Type B pancreatic cell (in vitro differentiated cells): ENCODE data around the gene HBG2. TPM values are rescaled to one million over a fixed set of nuclear protein-coding genes. Genes with fewer than 3 reads are reported as not detected.

Source experiments
- DNase-seq: peaks from one replicate; pipeline ENCODE4 v3.0.0; 2021; ENCODE audit warnings: mixed read lengths; ENCODE audit not compliant: unreplicated experiment; ENCODE audit errors: extremely low spot score
- H3K27ac Mint-ChIP-seq: 2 replicates; pipeline ENCODE4 v1.8.0; 2021; ENCODE audit warnings: mild to moderate bottlenecking, mixed read lengths
- H3K27me3 Mint-ChIP-seq: 2 replicates; pipeline ENCODE4 v1.8.0; 2021; ENCODE audit warnings: mixed read lengths
- H3K36me3 Mint-ChIP-seq: 2 replicates; pipeline ENCODE4 v1.8.0; 2021; ENCODE audit warnings: mixed read lengths
- H3K4me1 Mint-ChIP-seq: one replicate; pipeline ENCODE4 v1.8.0; 2021; ENCODE audit warnings: mixed read lengths; ENCODE audit not compliant: unreplicated experiment
- H3K4me3 Mint-ChIP-seq: 2 replicates; pipeline ENCODE4 v1.8.0; 2021; ENCODE audit warnings: mild to moderate bottlenecking, mixed read lengths
- H3K9me3 Mint-ChIP-seq: 2 replicates; pipeline ENCODE4 v1.8.0; 2021; ENCODE audit warnings: mixed read lengths
- CTCF ChIP-seq: fragments of 200-600 bp; sonication (generic); conservative IDR thresholded peaks from 2 replicates; pipeline ENCODE4 v1.5.0; 2021; ENCODE audit warnings: antibody characterized with exemption, mild to moderate bottlenecking
- total RNA-seq: library from RNA; stranded (reverse); gene quantifications from 2 replicates; pipeline ENCODE4 v1.2.1, GENCODE V29; 2021; ENCODE audit warnings: low replicate concordance

HBG2 gene
- total RNA-seq, 1 donor from 2014 or later: not detected

DNA sequence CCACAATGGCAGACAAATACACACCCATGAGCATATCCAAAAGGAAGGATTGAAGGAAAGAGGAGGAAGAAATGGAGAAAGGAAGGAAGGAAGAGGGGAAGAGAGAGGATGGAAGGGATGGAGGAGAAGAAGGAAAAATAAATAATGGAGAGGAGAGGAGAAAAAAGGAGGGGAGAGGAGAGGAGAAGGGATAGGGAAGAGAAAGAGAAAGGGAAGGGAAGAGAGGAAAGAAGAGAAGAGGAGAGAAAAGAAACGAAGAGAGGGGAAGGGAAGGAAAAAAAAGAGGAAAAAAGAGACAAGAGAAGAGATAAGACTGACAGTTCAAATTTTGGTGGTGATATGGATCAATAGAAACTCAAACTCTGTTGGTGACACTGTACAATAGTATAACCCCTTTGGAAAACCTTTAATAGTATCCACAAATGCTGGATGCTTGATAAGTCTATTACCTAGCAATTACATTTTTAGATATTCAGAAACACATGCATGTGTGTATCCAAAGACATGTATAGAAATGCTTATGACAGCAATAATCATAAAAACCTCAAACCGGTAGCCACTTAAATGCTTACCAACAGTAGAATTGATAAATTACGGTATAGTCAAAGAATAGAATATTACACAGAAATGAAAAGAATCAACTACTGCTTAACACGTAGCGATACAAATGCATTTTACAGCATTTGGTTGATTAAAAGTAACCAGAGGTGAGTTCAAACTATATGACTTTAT is 19.1 kb downstream of the HBG2 start:
- H3K9me3 Mint-ChIP-seq: no peaks in the 10 kb centered on the region
- DNase-seq: no peak
- H3K36me3 Mint-ChIP-seq: no peaks in the 10 kb centered on the region
- H3K27ac Mint-ChIP-seq: no peak overlapping the region
- H3K27me3 Mint-ChIP-seq: peaks cover 9% of the 10 kb centered on the region
- peaks cover 5% of the 10 kb centered on the region for H3K4me1 Mint-ChIP-seq
- no peak overlapping the region for H3K4me3 Mint-ChIP-seq
- no peak for TF ChIP-seq CTCF

DNA sequence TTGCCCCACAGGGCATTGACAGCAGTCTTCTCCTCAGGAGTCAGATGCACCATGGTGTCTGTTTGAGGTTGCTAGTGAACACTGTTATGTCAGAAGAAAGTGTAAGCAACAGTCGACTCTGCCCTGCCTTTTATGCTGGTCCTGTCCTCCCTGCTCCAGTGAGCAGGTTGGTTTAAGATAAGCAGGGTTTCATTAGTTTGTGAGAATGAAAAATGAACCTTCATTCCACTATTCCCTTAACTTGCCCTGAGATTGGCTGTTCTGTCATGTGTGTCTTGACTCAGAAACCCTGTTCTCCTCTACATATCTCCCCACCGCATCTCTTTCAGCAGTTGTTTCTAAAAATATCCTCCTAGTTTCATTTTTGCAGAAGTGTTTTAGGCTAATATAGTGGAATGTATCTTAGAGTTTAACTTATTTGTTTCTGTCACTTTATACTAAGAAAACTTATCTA is 20.2 kb downstream of the HBG2 start, which contains the start of gene HBD:
Gene HBD (minus strand): TSS at position 103 of the 454 bp plus-strand sequence. CDS start 50 bp downstream, at position 53.
- no peak for DNase-seq
- Mint-ChIP-seq H3K36me3 (no peaks in the 10 kb centered on the region), H3K4me1 (peaks cover 5% of the 10 kb centered on the region), H3K9me3 (no peaks in the 10 kb centered on the region), H3K27ac (no peak within 1 kb of the TSS), H3K27me3 (peaks cover 4% of the 10 kb centered on the region), H3K4me3 (no peak within 1 kb of the TSS)
- no peak for TF ChIP-seq CTCF

DNA sequence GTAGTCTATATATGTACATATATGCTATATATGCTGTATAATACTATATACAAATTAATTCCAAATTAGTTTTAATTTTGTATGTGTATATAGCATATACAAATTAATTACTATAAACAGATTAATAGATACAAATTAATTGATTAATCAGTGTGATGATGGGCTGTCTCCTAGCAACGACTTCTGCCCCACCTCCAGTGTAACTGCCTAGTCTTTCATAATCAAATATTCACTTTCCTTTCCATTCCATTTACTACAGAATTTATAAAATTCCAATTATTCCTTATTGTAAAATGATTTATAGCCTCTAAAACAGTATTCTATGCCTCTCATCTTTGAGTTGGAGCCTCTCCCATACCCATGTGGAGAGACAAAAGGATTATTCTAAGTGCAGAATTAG is 21.3 kb downstream of the HBG2 start:
- Mint-ChIP-seq H3K9me3 (no peaks in the 10 kb centered on the region), H3K27ac (no peak overlapping the region), H3K4me3 (no peak overlapping the region), H3K4me1 (peaks cover 5% of the 10 kb centered on the region), H3K36me3 (no peaks in the 10 kb centered on the region), H3K27me3 (peaks cover 4% of the 10 kb centered on the region)
- no peak for DNase-seq
- no peak for TF ChIP-seq CTCF

GRCh38 chr11:5232821-5233220 is 21.8 kb downstream of the HBG2 start:
- no peak for TF ChIP-seq CTCF
- H3K9me3 Mint-ChIP-seq: no peaks in the 10 kb centered on the region
- no peak overlapping the region for H3K27ac Mint-ChIP-seq
- DNase-seq: no peak
- peaks cover 5% of the 10 kb centered on the region for H3K4me1 Mint-ChIP-seq
- H3K4me3 Mint-ChIP-seq: no peak overlapping the region
- H3K36me3 Mint-ChIP-seq: no peaks in the 10 kb centered on the region
- H3K27me3 Mint-ChIP-seq: peaks cover 4% of the 10 kb centered on the region

DNA sequence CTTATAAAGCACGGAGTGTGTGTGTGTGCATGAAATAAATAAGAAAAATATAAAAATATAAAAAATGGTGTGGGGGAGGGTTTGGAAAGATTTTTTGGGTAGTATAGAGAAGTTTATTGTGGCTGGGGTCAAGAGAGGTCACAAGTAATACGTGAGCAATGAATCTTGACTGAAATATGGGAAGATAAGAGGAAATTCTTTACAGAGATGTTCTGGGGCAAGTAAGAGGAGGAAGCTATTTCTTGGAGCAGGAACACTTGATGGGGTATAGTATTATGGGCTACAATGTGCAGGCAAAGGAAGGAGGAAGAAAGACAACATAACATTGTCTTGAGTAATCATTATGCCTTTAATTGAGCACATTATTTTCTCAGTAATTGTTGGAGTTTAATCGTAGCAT is 22.4 kb downstream of the HBG2 start:
- no peaks in the 10 kb centered on the region for H3K9me3 Mint-ChIP-seq
- no peaks in the 10 kb centered on the region for H3K36me3 Mint-ChIP-seq
- H3K4me3 Mint-ChIP-seq: no peak overlapping the region
- no peak for TF ChIP-seq CTCF
- no peak overlapping the region for H3K27ac Mint-ChIP-seq
- DNase-seq: no peak
- H3K27me3 Mint-ChIP-seq: peaks cover 4% of the 10 kb centered on the region
- H3K4me1 Mint-ChIP-seq: peaks cover 5% of the 10 kb centered on the region
